Effector CD8-positive, alpha-beta T cell (primary cell): Measurements from ENCODE around the gene IMMT.
A peak's percentile ranks its signal among the peaks of the same experiment; 100 is the strongest.

Experiments
- DNase-seq: peaks from one replicate; lab custom pipeline; 2025; lab: John Stamatoyannopoulos, UW

The IMMT gene

GRCh38 chr2:86142436-86143257, 52.6 kb downstream of the IMMT start:
- DNase-seq, result no peak

DNA sequence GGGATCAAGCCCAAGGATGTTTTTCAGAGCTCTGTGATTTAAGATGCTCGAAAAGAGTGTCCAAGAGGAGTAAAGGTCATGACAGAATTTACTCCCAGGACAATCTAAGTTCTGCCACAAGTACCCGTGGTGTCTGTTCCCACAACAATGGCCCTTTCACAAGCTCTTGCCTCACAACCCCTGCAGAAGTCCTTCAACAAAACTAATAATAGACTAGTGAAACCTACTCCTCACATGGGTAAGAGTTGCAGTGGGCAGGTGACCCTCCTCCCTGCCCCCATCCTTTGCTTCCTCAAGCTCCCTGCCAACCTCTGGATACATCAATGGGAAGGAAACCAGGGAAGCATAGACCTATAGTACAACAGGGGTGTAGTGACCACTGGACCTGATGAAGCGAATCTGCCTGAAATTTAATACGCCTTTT, 54.3 kb downstream of the IMMT start:
- no peak for DNase-seq

DNA sequence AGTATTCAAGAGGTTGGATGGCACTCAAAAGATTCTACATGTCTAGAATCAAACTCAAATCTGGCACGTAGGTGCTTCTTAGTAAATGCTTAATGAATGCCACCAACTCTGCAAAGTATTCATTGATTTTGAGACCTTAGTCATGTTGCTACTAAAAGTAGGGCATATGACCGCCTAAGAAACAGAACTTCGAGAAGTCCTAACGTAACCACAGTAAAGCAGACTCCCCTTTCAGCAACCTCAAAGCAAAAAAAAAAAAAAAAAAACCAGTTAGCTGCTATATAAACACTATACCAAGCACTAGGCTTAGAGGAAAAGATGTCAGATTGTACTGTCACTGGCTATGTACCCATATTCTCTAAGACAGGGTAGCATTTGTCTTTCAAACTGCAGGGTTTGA, 55.3 kb downstream of the IMMT start:
- no peak for DNase-seq

DNA sequence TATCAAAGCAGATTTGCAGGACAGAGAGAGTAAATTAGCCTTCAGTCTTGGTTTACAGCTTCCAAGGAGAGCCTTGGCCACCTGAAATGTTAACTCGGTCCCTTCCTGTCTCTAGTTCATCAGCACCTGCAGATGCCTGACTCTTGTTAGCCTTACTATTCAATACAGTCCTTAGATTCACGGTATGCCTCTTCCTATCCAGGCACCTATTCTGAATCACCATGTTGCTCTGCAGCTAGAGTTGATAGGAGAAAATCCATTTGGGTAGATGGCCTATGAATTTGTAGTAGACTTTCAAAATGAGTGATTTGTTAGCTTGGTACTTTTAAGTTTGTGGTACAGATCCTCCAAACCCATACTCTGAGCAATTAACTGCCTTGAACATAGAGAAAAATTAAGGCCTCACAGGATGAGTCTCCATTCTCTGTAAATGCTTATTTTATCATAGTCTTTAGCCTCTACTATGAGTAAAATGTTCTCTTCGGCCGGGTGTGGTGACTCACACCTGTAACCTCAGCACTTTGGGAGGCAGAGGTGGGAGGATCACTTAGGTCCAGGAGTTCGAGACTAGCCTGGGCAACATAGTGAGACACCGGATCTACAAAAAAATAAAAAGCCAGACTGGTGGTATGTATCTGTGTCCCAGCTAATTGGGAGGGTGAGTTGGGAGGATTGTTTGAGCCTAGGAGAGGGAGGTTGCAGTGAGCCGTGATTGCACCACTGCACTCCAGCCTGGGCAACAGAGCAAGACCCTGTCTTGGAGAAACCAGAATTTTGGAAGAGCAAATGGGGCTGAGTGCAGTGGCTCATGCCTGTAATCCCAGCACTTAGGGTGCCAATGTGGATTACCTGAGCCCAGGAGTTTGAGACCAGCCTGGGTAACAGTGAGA, 56.3 kb downstream of the IMMT start:
- no peak for DNase-seq

DNA sequence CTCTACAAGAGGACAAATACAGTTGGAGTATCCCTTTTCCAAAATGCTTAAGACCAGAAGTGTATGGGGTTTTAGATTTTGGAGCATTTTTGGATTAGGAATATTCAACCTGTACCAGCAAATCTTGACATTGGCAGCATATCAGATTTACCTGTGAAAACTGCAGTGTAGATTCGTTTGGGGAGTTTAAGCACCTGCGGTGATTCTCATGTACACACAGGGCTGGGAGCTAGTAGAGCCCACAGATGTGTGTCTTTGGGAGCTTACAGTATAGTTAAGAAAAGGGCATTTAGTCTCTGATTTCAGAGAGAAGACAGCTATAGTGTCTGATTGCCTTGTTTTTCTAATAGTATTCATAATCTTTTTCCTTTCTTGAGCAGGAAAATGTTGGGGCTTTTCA, 59.1 kb downstream of the IMMT start:
- no peak for DNase-seq

GRCh38 chr2:86135653-86136052, 59.6 kb downstream of the IMMT start:
- no peak for DNase-seq

DNA sequence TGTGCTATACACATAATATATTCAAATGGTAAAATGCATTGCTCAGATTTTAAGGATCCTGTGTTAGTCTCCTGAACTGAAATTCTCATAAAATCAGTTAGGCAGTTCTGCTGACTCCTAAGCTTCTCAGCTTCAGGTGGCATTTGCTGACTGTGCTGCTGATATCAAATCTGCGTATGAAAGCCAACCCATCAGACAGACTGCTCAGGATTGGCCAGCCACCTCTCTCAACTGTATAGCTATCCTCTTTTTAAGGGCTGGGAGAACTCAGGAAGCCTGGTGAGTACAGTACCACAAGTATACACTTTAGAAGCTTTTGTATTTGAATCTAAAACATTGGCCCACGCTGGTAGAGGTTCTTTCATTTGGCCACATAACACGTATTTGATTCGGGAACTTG, 60.6 kb downstream of the IMMT start:
- no peak for DNase-seq

- no peak for DNase-seq
These were observed 70.6 kb downstream of the IMMT start for GRCh38 chr2:86124683-86125082.

- no peak for DNase-seq
These were observed 71.8 kb downstream of the IMMT start for GRCh38 chr2:86123328-86123925.

DNA sequence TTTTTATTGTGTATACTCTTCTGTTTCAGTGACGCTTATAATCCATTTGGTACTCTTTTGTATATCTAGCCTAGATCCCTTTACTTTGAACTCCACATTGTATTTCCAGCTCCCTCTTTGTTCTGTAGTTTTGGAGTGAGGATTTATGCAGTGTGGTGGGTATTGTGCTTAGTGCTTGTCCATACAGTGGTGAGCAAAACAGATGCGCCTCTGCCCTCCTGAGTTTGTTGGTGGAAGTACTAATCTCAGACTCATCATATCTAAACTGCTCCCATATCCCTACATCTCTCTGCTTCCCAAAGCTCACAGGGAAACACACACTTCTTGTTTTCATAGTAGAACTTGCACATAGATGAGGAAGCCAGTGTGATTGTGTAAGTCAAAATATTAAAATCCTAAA, 77.1 kb downstream of the IMMT start:
- no peak for DNase-seq

DNA sequence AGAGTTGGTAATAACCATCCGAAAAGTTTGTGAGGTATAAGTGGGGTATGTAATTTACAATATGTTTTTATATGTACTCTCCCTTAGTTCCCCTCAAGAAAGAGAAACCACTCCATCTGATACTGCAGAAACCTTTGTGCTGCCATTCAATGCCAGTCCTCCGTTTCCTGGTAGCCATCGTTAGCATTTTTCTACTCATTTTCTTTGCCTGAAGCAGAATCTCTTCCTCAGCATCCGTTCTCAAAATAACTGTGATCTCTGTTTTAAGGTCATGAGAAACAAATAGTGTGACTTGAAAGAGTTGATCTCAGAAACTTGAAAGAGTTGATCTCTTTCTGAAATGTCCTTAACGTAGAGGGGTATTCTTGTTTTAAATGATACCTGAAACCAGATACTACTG, 88.2 kb downstream of the IMMT start:
- no peak for DNase-seq

DNA sequence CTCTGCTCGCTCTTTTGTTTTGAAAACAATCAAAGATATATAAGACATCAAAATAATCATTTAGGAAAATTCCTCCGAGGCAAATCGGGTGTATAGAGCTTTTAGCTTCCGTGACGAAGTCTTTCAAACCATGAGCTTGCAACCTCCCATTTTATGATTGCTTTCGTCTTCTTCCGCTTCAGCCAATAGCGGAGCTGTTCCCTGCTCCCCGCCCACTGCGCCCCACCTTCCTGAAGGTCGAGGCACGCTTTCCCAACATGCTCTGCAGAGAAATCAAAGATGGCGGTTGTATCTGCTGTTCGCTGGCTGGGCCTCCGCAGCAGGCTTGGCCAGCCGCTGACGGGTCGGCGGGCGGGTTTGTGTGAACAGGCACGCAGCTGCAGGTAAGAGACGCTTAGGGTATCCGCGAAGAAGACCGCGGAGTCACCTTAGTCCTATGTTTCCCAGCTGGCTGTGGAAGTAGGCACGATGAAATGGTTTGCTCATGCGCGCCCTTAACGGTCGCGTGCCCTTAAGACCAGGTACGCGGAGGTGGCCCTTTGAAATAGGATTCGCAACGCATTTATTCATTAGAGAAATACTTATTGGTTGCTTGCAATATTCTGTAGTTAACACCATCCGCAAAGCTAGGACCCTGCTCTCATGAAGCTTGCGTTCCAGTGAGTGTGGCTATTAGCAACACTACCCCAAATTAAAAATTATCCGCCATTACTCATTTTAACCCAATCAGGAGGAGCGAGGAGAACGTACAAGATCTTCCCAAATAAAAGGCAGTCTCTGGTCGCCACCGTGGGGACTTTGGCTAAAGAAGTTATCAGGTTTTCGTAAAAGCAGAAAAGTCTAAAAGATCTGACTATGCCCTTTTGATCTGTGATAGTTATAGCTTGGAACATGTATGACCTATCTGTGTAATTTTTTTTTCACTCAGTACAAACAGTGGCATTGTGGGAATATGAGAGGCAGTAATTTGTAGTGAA, 89.0 kb downstream of the IMMT start, which contains the start of gene PTCD3:
Gene PTCD3, plus strand, starts transcription at position 267 of the 977 bp plus-strand sequence. Its CDS starts 13 bp downstream, at position 280.
- peak; percentile 86 for DNase-seq

GRCh38 chr2:86105252-86105968, 89.9 kb downstream of the IMMT start, which contains the start of gene POLR1A:
Gene POLR1A (minus strand): TSS chr2:86105886. CDS start chr2:86105776, 110 bp downstream.
- peak; percentile 71 for DNase-seq

GRCh38 chr2:86102157-86102556, 93.1 kb downstream of the IMMT start:
- DNase-seq, result no peak

GRCh38 chr2:86097913-86098312, 97.3 kb downstream of the IMMT start:
- DNase-seq, result no peak

- no peak for DNase-seq
These were observed 98.0 kb downstream of the IMMT start for GRCh38 chr2:86097114-86097896.

- DNase-seq, result no peak
These were observed 101.0 kb downstream of the IMMT start for GRCh38 chr2:86094229-86094628.
